Hematopoietic multipotent progenitor cell (in vitro differentiated cells): ENCODE results near the gene ARID1A. TPM values are rescaled to one million over a fixed set of nuclear protein-coding genes. Genes with fewer than 3 reads are reported as not detected.

ENCODE experiments used
- DNase-seq, 3 donors: peaks; one replicate each; pipeline ENCODE4 v3.0.0-alpha.2; 2011 to 2015; ENCODE audit warnings: low read depth in 2 of 3, low spot score in 2 of 3
- small RNA-seq: library from RNA; depleted of rRNA; stranded (forward); fragments of <200 nt; gene quantifications from one replicate; pipeline ENCODE3, GENCODE V24; 2012
- total RNA-seq: library from RNA; depleted of rRNA; stranded (reverse); fragments of >200 nt; gene quantifications from one replicate; pipeline ENCODE4 v1.2.3, GENCODE V29; 2012

The ARID1A gene
- total RNA-seq, 1 donor: 126 TPM

DNA sequence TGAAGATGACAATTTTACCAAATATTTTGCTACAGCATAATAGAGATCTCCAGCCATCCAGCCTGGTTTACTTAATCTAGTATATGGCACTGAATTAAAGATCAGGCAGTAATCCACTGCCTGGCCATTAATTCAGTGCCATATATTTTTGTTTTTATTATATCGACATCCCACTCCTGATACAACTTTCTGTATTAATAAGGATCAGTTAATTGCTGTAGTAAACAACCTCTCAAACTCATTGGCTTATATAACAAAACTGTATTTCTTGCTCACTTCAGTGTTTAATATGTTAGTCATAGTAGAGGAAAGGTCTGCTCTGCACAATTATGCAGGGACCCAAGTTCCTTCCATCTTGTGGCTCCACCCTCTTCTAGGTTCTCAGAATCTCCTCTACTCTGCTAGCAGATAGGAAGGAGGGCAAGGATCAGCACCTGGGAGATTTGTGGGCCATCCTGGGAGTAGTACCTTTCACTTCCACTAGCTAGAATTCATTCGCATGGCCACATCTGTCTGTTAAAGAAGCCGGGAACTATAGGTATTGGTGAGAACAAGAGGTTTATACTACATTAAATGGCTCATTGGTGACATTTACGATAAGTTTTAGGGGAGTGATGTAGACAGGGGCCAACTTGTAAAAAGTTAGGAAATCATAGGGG is 127.1 kb downstream of the ARID1A start:
- no peak for DNase-seq

DNA sequence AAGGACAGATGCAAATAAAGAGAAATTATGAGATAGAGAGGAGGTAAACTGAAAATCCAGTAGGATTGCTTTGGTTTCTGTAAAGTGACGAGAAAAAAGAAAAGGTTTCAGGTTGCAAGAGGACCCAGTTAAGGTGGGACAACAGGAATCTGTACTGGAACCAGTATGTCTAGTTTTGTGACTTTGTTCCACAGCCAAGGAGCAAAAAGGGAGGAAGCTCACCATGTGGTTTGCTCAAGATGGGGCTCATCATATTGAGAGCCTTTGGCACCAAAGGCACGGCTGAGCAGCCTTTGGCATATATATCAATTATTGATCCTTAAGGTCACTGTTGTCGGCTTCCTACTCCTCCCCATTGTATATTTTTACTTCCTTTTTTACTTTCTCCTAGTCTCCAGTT is 128.9 kb downstream of the ARID1A start:
- no peak for DNase-seq

DNA sequence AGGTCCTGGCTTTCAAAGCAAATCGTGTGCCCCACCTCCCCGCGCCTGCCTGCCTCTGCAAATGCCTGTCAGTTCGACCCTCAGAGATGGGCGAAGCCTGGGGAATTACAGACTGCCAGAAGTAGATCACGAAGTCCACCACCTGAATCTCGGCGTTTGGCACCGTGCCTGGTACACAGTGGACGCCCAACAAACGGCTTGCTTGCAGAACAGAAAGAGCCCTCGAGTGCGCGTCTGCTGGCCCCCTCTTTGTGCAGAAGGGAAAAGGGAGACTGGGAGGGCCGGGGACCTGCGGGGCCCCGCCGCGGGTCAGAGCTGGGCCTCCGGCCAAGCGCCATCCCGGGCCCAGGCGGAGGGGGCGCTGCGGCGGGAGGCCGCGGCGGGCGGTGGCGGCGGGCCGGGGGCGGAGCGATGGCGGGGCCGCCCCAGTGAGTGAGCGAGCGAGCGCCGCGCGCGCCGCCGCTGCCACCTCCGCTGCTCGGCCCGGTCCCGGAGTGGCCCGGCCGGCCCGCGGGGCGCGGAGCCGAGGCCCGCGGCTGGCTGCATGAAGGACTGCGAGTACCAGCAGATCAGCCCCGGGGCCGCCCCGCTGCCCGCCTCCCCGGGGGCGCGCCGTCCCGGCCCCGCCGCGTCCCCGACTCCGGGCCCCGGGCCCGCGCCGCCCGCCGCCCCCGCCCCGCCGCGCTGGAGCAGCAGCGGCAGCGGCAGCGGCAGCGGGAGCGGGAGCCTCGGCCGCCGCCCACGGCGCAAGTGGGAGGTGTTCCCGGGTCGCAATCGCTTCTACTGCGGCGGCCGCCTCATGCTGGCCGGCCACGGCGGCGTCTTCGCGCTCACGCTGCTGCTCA is 130.7 kb downstream of the ARID1A start, which contains the start of gene ZDHHC18:
Gene ZDHHC18 (plus strand): TSS at position 428 of the 845 bp plus-strand sequence. CDS start 117 bp downstream, at position 545.
- peak; percentile 61 to 70 (median 69) for DNase-seq

DNA sequence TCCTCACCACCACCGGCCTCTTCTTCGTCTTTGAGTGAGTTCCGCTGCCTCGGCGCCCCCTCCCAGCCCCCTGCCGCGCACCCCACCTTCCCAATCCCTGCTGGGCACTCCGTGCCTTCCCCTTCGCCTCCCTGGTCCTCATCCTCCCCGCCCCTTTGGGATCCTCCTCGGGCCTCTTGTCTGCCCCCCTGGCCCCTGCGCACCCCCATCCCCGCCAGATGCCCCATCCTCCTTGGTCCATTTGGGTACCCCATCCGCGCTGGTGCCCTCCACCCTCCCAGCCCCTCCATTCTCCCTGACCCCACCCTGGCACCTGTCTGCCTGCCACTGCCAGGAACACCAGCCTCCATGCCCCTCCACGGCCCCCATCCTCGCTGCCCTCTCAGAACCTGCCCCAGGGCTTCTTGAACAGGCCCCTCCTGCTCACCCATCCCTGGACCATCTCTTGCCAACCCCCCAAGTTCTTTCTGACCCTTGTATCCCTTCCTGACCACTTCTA is 131.3 kb downstream of the ARID1A start:
- no peak for DNase-seq

DNA sequence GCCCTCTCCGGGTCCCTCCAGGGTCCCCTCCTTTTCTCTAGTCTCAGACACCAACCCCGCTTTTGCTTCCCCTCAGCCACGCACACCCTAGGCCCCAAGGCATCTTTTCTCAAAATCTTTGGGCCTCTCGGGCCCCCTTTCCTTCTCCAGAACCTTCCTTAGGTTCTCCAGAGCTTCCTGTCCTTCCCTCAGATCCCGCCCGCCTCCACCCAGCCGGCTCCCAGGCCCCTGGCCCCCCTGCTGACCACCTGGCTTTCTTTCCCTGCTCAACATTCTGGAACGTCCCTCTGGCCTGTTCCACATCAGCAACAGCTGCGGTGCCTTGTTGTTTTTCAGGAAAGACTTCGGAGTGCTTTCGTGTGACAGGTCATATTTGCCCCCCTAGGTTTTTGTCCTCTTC is 131.8 kb downstream of the ARID1A start:
- no peak for DNase-seq

DNA sequence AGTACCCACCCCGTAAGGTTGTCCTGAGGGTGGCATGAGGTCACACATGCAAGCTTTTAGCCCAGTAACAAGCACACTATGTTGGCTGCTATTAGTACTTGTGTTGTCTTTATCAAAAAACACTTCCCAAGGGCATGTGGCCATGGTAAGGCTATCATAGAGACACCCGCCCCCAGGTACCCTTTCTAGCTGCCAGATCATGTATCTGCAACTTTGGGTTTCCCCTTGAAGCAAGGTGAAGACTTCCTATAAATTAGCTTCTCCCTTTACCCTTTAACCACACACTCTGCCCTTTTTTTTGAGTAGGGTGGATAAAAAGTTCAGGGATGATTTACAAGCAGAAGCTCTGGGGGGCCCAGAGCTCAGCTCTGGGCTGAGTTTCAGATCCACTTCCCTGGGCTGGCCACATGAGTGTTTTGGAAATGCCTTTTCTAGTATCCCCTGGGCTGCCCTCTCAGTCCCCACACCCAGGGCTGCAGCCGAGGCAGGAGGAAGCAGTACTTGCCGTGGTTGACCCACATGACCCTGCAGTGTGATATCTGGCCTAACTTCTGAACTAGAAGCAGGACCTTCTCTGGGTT is 132.7 kb downstream of the ARID1A start:
- peak in 1 of 3 donors; percentile 37 for DNase-seq

DNA sequence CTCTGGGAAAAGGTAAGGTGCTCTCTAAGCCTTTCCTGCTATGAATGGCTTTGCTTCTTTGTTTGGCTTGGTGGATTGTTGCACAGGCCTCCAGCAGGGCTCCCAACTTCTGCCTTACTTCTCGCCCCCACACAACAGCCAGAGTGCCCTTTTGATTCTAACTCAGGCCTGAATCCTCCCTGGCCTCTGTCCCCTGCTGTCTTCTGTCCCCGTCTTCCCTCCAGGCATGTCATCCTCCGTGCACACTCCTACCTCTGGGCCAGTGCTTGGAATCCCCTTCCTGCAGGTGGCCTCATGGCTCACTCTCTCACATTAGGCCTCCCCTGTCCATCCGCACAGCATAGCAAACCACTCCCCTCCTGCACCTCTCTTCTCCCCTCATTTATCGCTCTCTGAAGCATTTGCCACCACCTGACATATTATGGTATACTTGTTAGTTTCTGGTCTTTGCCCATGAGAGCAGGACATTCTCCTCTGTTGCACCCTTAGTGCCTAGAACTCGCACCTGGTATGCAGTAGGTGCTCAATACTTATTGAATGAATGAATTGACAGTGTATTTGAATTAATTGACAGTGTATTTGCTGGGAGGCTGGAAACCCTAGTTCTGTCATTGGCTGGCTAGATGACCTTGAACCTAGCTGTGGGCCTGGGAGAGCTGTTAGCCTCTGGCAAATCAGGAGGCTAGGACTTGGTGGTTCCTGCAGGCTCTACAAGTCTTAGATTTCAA is 133.5 kb downstream of the ARID1A start:
- DNase-seq: no peak

DNA sequence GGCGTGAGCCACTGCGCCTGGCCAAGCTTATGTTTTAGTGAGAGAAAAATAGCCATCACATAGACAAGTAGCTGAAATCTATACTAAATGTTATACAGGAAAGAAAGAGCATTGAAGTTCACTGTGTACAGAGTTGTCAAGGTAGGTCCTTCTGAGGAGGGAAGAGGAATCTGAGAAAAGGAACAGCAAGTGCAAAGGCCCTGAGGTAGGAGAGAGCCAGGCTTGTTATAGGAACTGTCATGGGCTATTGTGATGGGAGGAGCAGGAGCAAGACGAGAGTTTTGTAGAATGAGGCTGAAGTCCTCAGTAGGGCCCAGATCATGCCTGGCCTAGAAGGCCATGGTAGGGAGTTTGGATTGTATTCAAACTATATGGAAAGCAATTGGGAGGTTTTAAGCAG is 135.2 kb downstream of the ARID1A start:
- DNase-seq: no peak

Small RNA genes lying within 50 kb of the gene (small RNA-seq; reads per million reads assigned to genes)
- gene AL627082.1: not detected
- gene RN7SL165P: not detected

Other genes starting within 250 kb of the ARID1A start
- gene HMGN2, start 223.6 kb upstream of the ARID1A start, total RNA-seq: 187 TPM
- 90.5 TPM for gene RPS6KA1, start 166.3 kb upstream of the ARID1A start, total RNA-seq
- 45.5 TPM for gene PIGV, start 91.9 kb downstream of the ARID1A start, total RNA-seq
- gene ZDHHC18, start 130.7 kb downstream of the ARID1A start, total RNA-seq: 23.7 TPM
- 0.54 TPM for gene SFN, start 167.1 kb downstream of the ARID1A start, total RNA-seq
- gene GPN2, start 194.3 kb downstream of the ARID1A start, total RNA-seq: 25.6 TPM
- gene GPATCH3, start 204.5 kb downstream of the ARID1A start, total RNA-seq: 11.6 TPM
- gene NR0B2, start 218.0 kb downstream of the ARID1A start, total RNA-seq: not detected
- gene NUDC, start 225.7 kb downstream of the ARID1A start, total RNA-seq: 21.8 TPM